NT2/D1 (cell line): ENCODE data around the gene TFPT.

Experiments
- DNase-seq: peaks from one replicate; pipeline ENCODE4 v3.0.0-alpha.2; 2011; ENCODE audit warnings: low read depth, low spot score
- H3K27me3 ChIP-seq: 2 replicates; pipeline ENCODE4 v1.6.0; 2011; ENCODE audit warnings: mild to moderate bottlenecking; ENCODE audit not compliant: insufficient read length, insufficient read depth
- H3K36me3 ChIP-seq: 2 replicates; pipeline ENCODE4 v1.6.1; 2011; ENCODE audit warnings: mild to moderate bottlenecking, low read length, mixed read lengths; ENCODE audit not compliant: insufficient read depth, insufficient read length
- H3K4me1 ChIP-seq: 2 replicates; pipeline ENCODE4 v1.5.1; 2011; ENCODE audit not compliant: insufficient read depth, insufficient read length
- H3K4me3 ChIP-seq: 2 replicates; pipeline ENCODE4 v1.5.1; 2011; ENCODE audit warnings: low read depth; ENCODE audit not compliant: insufficient read length
- H3K9ac ChIP-seq: 2 replicates; pipeline ENCODE4 v1.6.0; 2011; ENCODE audit warnings: low read depth; ENCODE audit not compliant: insufficient read length
- H3K9me3 ChIP-seq: 2 replicates; pipeline ENCODE4 v1.5.1; 2011; ENCODE audit warnings: mild to moderate bottlenecking, low read length; ENCODE audit not compliant: insufficient read depth
- SUZ12 ChIP-seq: IDR thresholded peaks from 2 replicates; pipeline ENCODE4 v1.6.1; 2011; ENCODE audit not compliant: insufficient read length, insufficient read depth; ENCODE audit errors: extremely low read depth
- YY1 ChIP-seq: IDR thresholded peaks from 2 replicates; pipeline ENCODE4 v1.6.1; 2011; ENCODE audit not compliant: insufficient read length, insufficient read depth
- ZNF274 ChIP-seq: IDR thresholded peaks from 2 replicates; pipeline ENCODE4 v1.6.1; 2011; ENCODE audit warnings: mild to moderate bottlenecking, low read depth, low read length

The TFPT gene

DNA sequence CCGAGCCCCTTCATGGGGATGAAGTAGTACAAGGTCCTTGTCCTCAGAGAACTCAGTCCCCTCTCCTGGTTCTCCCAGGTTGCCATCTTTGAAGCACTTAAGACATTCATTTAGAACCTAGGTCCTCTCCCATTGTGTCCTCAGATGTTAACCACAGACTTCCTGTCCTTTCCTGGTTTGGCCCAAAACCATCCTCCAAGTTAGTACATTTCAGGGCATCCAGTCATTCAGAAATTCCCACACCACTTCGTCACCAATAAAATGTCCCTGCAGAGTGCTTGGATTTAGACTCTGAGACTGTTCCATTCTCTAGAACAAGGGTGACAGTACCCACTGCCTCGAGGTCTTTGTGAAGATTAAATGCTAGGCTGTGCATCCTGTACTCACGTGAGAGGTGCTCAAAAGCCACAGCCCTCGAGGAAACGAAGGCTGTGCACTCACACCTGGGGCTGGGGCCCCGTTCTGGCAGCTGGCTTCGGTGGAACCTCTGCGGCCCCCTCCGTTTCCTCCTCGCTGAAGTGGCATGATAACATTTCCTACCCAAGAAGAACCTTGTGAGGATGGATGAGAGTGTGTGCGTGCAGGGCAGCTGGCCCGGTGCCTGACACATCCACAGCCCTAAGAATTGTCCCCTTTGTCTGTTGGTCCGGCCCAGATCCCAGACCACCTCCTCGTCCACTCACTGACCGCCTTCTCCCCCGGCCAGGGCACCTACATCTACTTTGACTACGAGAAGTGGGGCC is 39.3 kb upstream of the TFPT start:
- Histone ChIP-seq H3K36me3 (peaks cover 72% of the 10 kb centered on the region), H3K27me3 (no peaks in the 10 kb centered on the region)
- no peak for TF ChIP-seq SUZ12

DNA sequence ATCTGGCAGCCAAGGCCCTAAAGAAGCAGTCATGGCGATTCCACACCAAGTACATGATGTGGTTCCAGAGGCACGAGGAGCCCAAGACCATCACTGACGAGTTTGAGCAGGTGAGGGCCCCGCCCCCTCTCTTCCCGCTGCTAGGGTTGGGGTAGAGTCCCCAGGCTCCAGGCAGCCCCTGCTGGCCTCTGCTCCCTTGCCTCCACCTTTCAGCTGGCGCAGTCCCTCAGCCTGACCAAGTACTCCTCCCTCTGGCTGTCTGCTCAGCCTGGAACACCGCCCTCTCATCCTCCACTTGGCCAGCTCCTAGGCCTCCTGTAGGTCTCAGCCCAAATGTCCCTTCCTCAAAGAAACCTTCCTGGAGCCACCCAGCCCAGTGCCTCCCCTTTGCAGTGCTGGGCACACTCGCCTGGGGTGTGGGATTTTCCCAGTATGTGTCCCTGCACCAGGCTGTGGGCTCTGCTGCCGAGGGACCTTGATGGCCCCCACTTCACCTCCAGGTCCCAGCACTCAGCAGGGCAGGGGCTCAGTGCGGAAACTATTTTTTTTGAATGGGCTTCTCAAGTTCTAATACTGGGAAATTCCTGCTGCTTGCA is 38.4 kb upstream of the TFPT start:
- H3K4me3 ChIP-seq = no peak overlapping the region
- H3K9ac ChIP-seq = no peak overlapping the region
- H3K36me3 ChIP-seq = peaks cover 81% of the 10 kb centered on the region
- H3K27me3 ChIP-seq = no peaks in the 10 kb centered on the region
- peaks cover 2% of the 10 kb centered on the region for H3K4me1 ChIP-seq
- TF ChIP-seq ZNF274 (no peak), SUZ12 (no peak), YY1 (no peak)
- no peaks in the 10 kb centered on the region for H3K9me3 ChIP-seq
- no peak for DNase-seq

More for the DNA sequence above, 39.3 kb upstream of the TFPT start:
- Histone ChIP-seq H3K9ac (no peak overlapping the region), H3K9me3 (no peaks in the 10 kb centered on the region), H3K4me1 (peaks cover 2% of the 10 kb centered on the region), H3K4me3 (no peak overlapping the region)
- DNase-seq = no peak

DNA sequence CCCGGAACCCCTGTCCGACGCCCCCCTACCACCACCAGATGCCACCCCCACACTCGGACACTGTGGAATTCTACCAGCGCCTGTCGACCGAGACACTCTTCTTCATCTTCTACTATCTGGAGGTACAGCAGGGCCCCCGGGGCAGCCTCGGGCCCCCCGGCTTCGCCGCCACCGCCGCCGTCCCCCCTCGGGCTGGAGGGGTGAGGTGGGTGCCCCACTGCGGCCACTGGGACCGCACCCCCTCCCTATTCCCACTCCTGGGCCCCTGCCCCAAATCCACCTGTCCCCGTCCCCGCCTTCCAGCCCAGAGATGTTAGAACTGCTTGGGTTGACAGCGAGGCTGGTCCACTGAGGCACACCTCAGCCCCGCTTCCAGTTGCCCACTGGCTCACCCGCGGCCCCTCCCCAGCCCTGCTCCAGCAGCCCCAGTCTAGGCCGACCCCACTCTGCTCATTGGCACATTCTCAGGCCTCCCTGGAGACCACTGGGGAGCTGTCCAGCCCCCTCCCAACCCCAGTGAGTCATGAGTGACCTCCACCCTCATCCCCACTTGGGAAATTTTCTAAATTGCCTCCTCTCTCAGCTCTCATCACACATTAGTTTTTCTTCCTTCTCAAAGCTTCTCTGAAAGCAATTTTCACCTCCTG is 37.5 kb upstream of the TFPT start:
- no peak for TF ChIP-seq SUZ12
- TF ChIP-seq ZNF274 = no peak
- TF ChIP-seq YY1 = no peak
- Histone ChIP-seq H3K9me3 (no peaks in the 10 kb centered on the region), H3K9ac (no peak overlapping the region), H3K27me3 (no peaks in the 10 kb centered on the region), H3K36me3 (peaks cover 83% of the 10 kb centered on the region), H3K4me3 (no peak overlapping the region), H3K4me1 (no peaks in the 10 kb centered on the region)
- DNase-seq = no peak

DNA sequence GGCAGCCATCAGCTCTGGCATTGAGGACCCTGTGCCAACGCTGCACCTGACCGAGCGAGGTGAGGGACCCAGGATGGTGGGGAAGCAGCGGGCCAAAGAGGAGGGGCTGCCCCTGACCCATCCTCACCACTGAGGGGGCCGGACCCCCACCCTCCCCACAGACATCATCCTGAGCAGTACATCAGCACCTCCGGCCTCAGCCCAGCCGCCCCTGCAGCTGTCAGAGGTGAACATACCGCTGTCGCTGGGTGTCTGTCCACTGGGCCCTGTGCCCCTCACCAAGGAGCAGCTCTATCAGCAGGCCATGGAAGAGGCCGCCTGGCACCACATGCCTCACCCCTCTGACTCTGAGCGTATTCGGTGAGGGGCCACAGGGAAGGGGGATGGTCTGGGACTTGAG is 36.8 kb upstream of the TFPT start:
- Histone ChIP-seq H3K9me3 (no peaks in the 10 kb centered on the region), H3K4me3 (no peak overlapping the region), H3K27me3 (no peaks in the 10 kb centered on the region), H3K36me3 (peaks cover 86% of the 10 kb centered on the region), H3K4me1 (no peaks in the 10 kb centered on the region), H3K9ac (no peak overlapping the region)
- TF ChIP-seq SUZ12 (no peak), ZNF274 (no peak), YY1 (no peak)
- no peak for DNase-seq

DNA sequence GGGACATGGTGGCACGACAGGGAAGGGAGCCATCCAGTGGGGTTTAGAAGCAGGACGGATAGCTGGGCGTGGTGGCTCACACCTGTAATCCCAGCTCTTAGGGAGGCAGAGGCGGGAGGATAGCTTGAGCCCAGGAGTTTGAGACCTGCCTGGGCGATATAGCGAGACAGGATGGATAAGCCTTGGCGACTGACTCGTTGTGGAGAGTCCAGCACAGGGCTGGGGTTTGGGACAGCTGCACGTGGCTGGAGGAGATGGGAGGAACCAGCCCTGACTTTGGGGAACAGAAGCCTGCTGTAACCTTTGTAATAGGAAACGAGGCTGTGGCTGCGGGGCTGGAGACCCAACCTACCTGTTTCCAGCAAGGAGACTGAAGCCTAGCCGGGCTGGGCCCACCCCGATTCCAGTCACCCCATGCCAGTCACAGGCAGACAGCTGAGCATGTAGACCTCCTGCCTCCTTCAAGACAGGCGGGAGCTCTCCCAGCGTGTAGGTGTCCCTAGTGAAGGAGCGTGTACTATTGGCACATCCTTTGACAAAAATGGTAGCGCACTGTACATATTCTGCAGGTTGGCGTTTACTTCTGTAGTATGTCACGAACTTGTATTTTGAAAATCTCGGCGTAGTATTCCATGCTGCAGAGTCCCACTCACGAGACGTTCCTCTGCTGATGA is 36.0 kb upstream of the TFPT start:
- Histone ChIP-seq H3K36me3 (peaks cover 86% of the 10 kb centered on the region), H3K27me3 (no peaks in the 10 kb centered on the region), H3K4me1 (no peaks in the 10 kb centered on the region), H3K4me3 (no peak overlapping the region), H3K9me3 (no peaks in the 10 kb centered on the region), H3K9ac (no peak overlapping the region)
- no peak for TF ChIP-seq SUZ12
- no peak for TF ChIP-seq YY1
- no peak for DNase-seq

DNA sequence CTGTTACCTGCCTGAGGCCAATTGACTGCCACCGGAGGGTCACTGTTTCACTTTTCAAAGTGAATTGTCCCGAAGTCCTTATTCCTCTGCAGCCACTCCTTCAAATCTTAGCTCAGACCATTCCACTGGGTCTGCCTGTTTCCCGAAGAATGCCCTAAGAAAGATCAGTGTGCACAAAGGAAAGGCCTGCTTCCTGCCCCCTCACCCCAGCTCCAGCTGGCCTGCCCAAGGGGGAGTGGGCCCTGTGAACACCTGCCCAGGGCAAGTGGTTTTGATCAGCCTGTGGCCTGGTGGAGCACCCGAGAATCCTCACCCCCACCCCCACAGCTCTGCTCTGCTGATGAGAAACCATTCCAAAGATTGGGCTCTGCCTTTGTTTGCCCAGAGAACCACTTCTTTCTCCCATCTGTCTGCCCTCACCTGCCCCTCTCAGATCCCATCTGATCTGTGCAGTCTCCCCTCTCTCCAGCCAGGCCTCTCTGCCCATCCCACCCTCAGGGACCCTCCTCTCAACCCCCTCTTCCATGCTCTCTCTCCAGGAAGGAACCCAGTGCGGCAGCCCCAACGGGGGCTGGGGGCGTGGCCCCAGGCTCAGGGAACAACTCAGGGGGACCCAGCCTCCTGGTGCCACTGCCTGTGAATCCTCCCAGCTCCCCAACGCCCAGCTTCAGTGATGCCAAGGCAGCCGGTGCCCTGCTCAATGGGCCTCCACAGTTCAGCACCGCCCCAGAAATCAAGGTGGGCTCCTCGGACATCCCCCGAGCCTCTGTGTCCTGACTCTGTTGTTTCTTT is 33.8 kb upstream of the TFPT start:
- TF ChIP-seq YY1 (no peak), ZNF274 (no peak), SUZ12 (no peak)
- Histone ChIP-seq H3K36me3 (peaks cover 90% of the 10 kb centered on the region), H3K4me1 (no peaks in the 10 kb centered on the region), H3K27me3 (no peaks in the 10 kb centered on the region), H3K9ac (no peak overlapping the region), H3K4me3 (no peak overlapping the region), H3K9me3 (no peaks in the 10 kb centered on the region)
- no peak for DNase-seq
